ENCODE results near the gene PPP4R1.
"Not testable (repeated sequence)": the region's sequence is repeated elsewhere in the genome, so short reads cannot be mapped to it uniquely, and the experiment has no call there.

Gene PPP4R1

GRCh38 chr18:9608728-9609127 lies 5.6 kb downstream of the PPP4R1 start:
- Histone ChIP-seq H3K79me2 (ENCODE audit: insufficient read depth, low read length) (peaks cover 98% of the 10 kb centered on the region), H3K9me2 (replicated peaks; ENCODE audit: low read depth, low read length) (no peaks in the 10 kb centered on the region), H3K4me1 (ENCODE audit: insufficient read depth, low read length, poor library complexity, severe bottlenecking) (peaks cover 70% of the 10 kb centered on the region), H2AFZ (ENCODE audit: low read length) (no peak overlapping the region), H3K27me3 (ENCODE audit: insufficient read depth, low read length, poor library complexity, severe bottlenecking) (no peaks in the 10 kb centered on the region), H4K20me1 (ENCODE audit: insufficient read depth, low read length, poor library complexity, severe bottlenecking) (peaks cover 92% of the 10 kb centered on the region), H3K9ac (ENCODE audit: low read depth, low read length, poor library complexity, severe bottlenecking) (peak overlapping the region; percentile 18), H3K4me3 (ENCODE audit: low read length, poor library complexity, severe bottlenecking) (peak overlapping the region; percentile 47), H3K4me2 (ENCODE audit: low read depth, low read length, poor library complexity, severe bottlenecking) (peak overlapping the region; percentile 94), H3F3A (ENCODE audit: low read depth) (no peaks in the 10 kb centered on the region), H3K36me3 (ENCODE audit: insufficient read depth, low read length) (no peaks in the 10 kb centered on the region), H3K9me3 (ENCODE audit: insufficient read depth, low read depth, low read length) (no peaks in the 10 kb centered on the region)
- TF ChIP-seq CTCF (conservative IDR thresholded peaks at IDR 0.05; ENCODE audit: low read length) (no peak), EZH2phosphoT487 (IDR thresholded peaks at IDR 0.05; ENCODE audit: borderline replicate concordance) (no peak)

DNA sequence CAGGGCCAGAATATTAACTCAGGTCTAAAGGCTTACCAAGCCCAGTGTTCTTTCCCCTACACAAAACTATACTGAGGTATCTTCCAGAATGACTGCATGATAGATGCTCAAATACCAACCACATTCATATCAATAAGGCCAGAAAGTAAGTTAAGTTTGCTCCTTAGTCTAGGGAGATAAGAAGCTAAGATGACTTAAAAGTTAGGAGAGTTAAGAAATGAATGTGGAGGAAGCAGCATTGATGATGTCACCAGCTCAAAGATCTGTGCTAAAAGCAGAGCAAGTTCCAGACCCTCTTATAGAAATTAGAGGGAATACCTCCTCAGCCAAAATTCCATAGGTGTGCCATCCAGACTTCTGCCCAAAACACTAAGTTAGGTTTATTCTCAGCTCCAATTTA lies 6.1 kb downstream of the PPP4R1 start:
- peak overlapping the region; percentile 18 for H3K9ac ChIP-seq (ENCODE audit: low read depth, low read length, poor library complexity, severe bottlenecking)
- peaks cover 92% of the 10 kb centered on the region for H4K20me1 ChIP-seq (ENCODE audit: insufficient read depth, low read length, poor library complexity, severe bottlenecking)
- no peaks in the 10 kb centered on the region for H3K9me3 ChIP-seq (ENCODE audit: insufficient read depth, low read depth, low read length)
- H3K4me1 ChIP-seq (ENCODE audit: insufficient read depth, low read length, poor library complexity, severe bottlenecking): peaks cover 70% of the 10 kb centered on the region
- H3K9me2 ChIP-seq (replicated peaks; ENCODE audit: low read depth, low read length): no peaks in the 10 kb centered on the region
- peak overlapping the region; percentile 47 for H3K4me3 ChIP-seq (ENCODE audit: low read length, poor library complexity, severe bottlenecking)
- H3K36me3 ChIP-seq (ENCODE audit: insufficient read depth, low read length): no peaks in the 10 kb centered on the region
- no peaks in the 10 kb centered on the region for H3F3A ChIP-seq (ENCODE audit: low read depth)
- no peaks in the 10 kb centered on the region for H3K27me3 ChIP-seq (ENCODE audit: insufficient read depth, low read length, poor library complexity, severe bottlenecking)
- peak overlapping the region; percentile 94 for H3K4me2 ChIP-seq (ENCODE audit: low read depth, low read length, poor library complexity, severe bottlenecking)
- H3K79me2 ChIP-seq (ENCODE audit: insufficient read depth, low read length): peaks cover 98% of the 10 kb centered on the region
- H2AFZ ChIP-seq (ENCODE audit: low read length): no peak overlapping the region
- no peak for TF ChIP-seq EZH2phosphoT487 (IDR thresholded peaks at IDR 0.05; ENCODE audit: borderline replicate concordance)
- no peak for TF ChIP-seq CTCF (conservative IDR thresholded peaks at IDR 0.05; ENCODE audit: low read length)

DNA sequence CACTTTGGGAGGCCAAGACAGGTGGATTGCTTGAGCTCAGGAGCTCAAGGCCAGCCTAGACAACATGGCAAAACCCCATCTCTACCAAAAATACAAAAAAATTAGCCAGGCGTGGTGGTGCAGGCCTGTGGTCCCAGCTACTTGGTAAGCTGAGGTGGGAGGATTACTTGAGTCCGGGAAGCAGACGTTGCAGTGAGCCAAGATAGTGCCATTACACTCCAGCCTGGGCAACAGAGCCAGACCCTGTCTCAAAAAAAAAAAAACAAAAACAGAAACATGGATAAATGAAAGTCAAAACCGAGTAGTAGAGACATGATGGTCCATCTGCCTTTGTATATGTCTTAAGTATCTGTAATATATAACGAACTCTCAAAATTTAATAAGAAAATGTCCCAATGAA lies 7.2 kb downstream of the PPP4R1 start:
- not testable (repeated sequence) for H3K36me3 ChIP-seq (ENCODE audit: insufficient read depth, low read length)
- peaks cover 85% of the 10 kb centered on the region for H4K20me1 ChIP-seq (ENCODE audit: insufficient read depth, low read length, poor library complexity, severe bottlenecking)

GRCh38 chr18:9606039-9606438 lies 8.3 kb downstream of the PPP4R1 start:
- Histone ChIP-seq H4K20me1 (ENCODE audit: insufficient read depth, low read length, poor library complexity, severe bottlenecking) (peaks cover 75% of the 10 kb centered on the region), H3K27me3 (ENCODE audit: insufficient read depth, low read length, poor library complexity, severe bottlenecking) (no peaks in the 10 kb centered on the region), H3K36me3 (ENCODE audit: insufficient read depth, low read length) (no peaks in the 10 kb centered on the region), H3K79me2 (ENCODE audit: insufficient read depth, low read length) (peaks cover 95% of the 10 kb centered on the region), H3K4me2 (ENCODE audit: low read depth, low read length, poor library complexity, severe bottlenecking) (peak overlapping the region; percentile 61), H3K4me3 (ENCODE audit: low read length, poor library complexity, severe bottlenecking) (no peak overlapping the region), H3K9me2 (replicated peaks; ENCODE audit: low read depth, low read length) (no peaks in the 10 kb centered on the region), H2AFZ (ENCODE audit: low read length) (no peak overlapping the region), H3K9ac (ENCODE audit: low read depth, low read length, poor library complexity, severe bottlenecking) (no peak overlapping the region), H3K4me1 (ENCODE audit: insufficient read depth, low read length, poor library complexity, severe bottlenecking) (peaks cover 51% of the 10 kb centered on the region), H3F3A (ENCODE audit: low read depth) (no peaks in the 10 kb centered on the region), H3K9me3 (ENCODE audit: insufficient read depth, low read depth, low read length) (0 out of 2 replicates have a peak, but pooled peaks cover under 1% of the 10 kb centered on the region)
- TF ChIP-seq CTCF (conservative IDR thresholded peaks at IDR 0.05; ENCODE audit: low read length) (no peak), EZH2phosphoT487 (IDR thresholded peaks at IDR 0.05; ENCODE audit: borderline replicate concordance) (no peak)

More for the DNA sequence above, 7.2 kb downstream of the PPP4R1 start:
- H3K9me2 ChIP-seq (replicated peaks; ENCODE audit: low read depth, low read length); H2AFZ ChIP-seq (ENCODE audit: low read length); H3K9ac ChIP-seq (ENCODE audit: low read depth, low read length, poor library complexity, severe bottlenecking); H3K27me3 ChIP-seq (ENCODE audit: insufficient read depth, low read length, poor library complexity, severe bottlenecking); H3F3A ChIP-seq (ENCODE audit: low read depth); H3K4me3 ChIP-seq (ENCODE audit: low read length, poor library complexity, severe bottlenecking); H3K9me3 ChIP-seq (ENCODE audit: insufficient read depth, low read depth, low read length): not testable (repeated sequence)
- peak overlapping the region; percentile 9 for H3K4me2 ChIP-seq (ENCODE audit: low read depth, low read length, poor library complexity, severe bottlenecking)
- peaks cover 96% of the 10 kb centered on the region for H3K79me2 ChIP-seq (ENCODE audit: insufficient read depth, low read length)
- peaks cover 59% of the 10 kb centered on the region for H3K4me1 ChIP-seq (ENCODE audit: insufficient read depth, low read length, poor library complexity, severe bottlenecking)

Measured in Loucy (cell line).